ENCODE results near the gene MMP27.

DNA sequence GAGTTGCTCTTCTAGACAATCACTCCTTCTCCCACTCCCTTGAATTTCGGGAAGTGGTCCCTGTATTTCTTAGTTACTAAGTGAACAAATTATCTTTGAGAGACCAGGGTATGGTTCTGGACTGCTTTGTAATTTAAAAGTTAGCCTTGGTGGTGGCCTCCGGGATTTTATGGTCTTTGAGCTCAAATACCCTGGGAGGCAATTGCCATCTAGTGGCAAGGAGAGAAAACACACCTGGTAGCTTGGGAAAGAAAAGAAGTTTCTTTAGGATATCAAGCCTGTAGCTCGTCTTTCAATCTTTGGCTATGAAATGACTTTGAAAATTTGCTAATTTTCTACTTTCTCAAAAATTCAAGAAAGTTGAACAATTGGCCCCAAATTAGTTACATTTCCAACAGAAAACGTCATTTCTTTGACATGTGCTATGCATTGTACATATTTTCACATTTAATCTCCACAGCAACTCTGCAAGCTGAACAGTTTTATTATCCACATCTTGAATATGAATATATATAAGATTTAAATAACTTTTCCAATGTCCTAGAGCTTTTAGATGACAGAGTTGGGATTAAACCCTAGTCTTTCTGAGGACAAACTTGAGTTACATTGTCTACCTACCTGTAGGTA is 39.1 kb downstream of the MMP27 start:
- TF ChIP-seq RAD21 (IDR thresholded peaks at IDR 0.05; ENCODE audit: low read depth) (peak; percentile 86), EP300 (IDR thresholded peaks at IDR 0.05; ENCODE audit: borderline replicate concordance) (no peak), TCF12 (IDR thresholded peaks at IDR 0.05; ENCODE audit: low read depth) (no peak), CEBPB (IDR thresholded peaks at IDR 0.05) (no peak)
- TF ChIP-seq, protein P1, sequence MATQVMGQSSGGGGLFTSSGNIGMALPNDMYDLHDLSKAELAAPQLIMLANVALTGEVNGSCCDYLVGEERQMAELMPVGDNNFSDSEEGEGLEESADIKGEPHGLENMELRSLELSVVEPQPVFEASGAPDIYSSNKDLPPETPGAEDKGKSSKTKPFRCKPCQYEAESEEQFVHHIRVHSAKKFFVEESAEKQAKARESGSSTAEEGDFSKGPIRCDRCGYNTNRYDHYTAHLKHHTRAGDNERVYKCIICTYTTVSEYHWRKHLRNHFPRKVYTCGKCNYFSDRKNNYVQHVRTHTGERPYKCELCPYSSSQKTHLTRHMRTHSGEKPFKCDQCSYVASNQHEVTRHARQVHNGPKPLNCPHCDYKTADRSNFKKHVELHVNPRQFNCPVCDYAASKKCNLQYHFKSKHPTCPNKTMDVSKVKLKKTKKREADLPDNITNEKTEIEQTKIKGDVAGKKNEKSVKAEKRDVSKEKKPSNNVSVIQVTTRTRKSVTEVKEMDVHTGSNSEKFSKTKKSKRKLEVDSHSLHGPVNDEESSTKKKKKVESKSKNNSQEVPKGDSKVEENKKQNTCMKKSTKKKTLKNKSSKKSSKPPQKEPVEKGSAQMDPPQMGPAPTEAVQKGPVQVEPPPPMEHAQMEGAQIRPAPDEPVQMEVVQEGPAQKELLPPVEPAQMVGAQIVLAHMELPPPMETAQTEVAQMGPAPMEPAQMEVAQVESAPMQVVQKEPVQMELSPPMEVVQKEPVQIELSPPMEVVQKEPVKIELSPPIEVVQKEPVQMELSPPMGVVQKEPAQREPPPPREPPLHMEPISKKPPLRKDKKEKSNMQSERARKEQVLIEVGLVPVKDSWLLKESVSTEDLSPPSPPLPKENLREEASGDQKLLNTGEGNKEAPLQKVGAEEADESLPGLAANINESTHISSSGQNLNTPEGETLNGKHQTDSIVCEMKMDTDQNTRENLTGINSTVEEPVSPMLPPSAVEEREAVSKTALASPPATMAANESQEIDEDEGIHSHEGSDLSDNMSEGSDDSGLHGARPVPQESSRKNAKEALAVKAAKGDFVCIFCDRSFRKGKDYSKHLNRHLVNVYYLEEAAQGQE (IDR thresholded peaks at IDR 0.05; ENCODE audit: low read depth) = no peak
- TF ChIP-seq, protein P2, sequence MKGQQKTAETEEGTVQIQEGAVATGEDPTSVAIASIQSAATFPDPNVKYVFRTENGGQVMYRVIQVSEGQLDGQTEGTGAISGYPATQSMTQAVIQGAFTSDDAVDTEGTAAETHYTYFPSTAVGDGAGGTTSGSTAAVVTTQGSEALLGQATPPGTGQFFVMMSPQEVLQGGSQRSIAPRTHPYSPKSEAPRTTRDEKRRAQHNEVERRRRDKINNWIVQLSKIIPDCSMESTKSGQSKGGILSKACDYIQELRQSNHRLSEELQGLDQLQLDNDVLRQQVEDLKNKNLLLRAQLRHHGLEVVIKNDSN (IDR thresholded peaks at IDR 0.05) = no peak

All from Ishikawa (cell line).